Measurements from ENCODE around the gene WIF1. TPM values are rescaled to one million over a fixed set of nuclear protein-coding genes. Genes with fewer than 3 reads are reported as not detected.

WIF1 gene
- polyA plus RNA-seq, 1 donor (not counting 4 experiments of a cell fraction or from before 2014, with no cell fraction given), result not detected

DNA sequence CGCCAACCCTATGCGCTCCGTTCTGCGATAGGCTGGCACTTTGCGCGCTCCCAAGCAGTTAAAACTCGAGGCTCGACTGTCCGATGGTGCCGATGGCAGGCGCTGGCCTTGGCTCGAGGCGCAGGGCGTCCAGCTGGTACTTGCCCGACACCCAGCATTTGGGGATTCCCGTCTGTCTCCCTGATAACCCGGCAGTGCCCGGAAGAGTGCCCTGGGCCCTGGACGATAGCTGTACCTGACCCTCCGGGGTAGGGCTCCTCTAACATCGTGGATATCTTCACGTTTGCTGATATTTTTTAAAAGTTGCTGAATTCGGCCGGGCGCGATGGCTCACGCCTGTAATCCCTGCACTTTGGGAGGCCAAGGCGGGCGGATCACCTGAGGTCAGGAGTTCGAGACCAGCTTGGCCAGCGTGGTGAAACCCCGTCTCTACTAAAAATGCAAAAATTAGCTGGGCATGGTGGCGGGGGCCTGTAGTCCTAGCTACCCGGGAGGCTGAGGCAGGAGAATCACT is 908 bp upstream of the WIF1 start:
- no peak overlapping the region for H3K4me2 ChIP-seq (ENCODE audit: control insufficient read depth, extremely low read depth, insufficient read depth, low read depth, low read length)
- no peaks in the 10 kb centered on the region for H3K9me1 ChIP-seq (ENCODE audit: control insufficient read depth, extremely low read depth, insufficient read depth, low read length)
- dilution Hi-C loops (cut with MboI; ENCODE audit: extremely low pct_ligation_motif_present, low sequenced_read_pairs), result no loop called here
- no peak overlapping the region for H3K9ac ChIP-seq (ENCODE audit: control insufficient read depth, extremely low read depth, insufficient read depth, low read length)
- no peaks in the 10 kb centered on the region for H3K4me1 ChIP-seq (ENCODE audit: control insufficient read depth, extremely low read depth, insufficient read depth, low read length)
- H3K27me3 ChIP-seq (ENCODE audit: control insufficient read depth, extremely low read depth, insufficient read depth, low read length), result peaks cover 61% of the 10 kb centered on the region
- H3K27ac ChIP-seq (ENCODE audit: control insufficient read depth, insufficient read depth, low read length), result no peak overlapping the region
- H3K36me3 ChIP-seq (ENCODE audit: control insufficient read depth in 2 of 2, extremely low read depth in 1 of 2, insufficient read depth in 2 of 2, low read length in 2 of 2), result no peaks in the 10 kb centered on the region
- FAIRE-seq (no peak), DNase-seq (ENCODE audit: low read depth, low spot score) (no peak)
- H3K79me2 ChIP-seq (ENCODE audit: control insufficient read depth, insufficient read depth, low read length), result no peaks in the 10 kb centered on the region
- no peak for TF ChIP-seq CTCF (optimal IDR thresholded peaks at IDR 0.05 in 1 of 3, IDR thresholded peaks at IDR 0.05 in 1 of 3, conservative IDR thresholded peaks at IDR 0.05 in 1 of 3; ENCODE audit: extremely low read depth in 1 of 3, insufficient read depth in 2 of 3, low read length in 3 of 3)
- no peak for TF ChIP-seq EZH2 (IDR thresholded peaks at IDR 0.05; ENCODE audit: low read length)
- H3K4me3 ChIP-seq (ENCODE audit: control insufficient read depth in 2 of 3, extremely low read depth in 1 of 3, insufficient read depth in 2 of 3, low read depth in 1 of 3, low read length in 3 of 3), result no peak overlapping the region
- no peak overlapping the region for H2AFZ ChIP-seq (ENCODE audit: control insufficient read depth, low read length)
- H3K9me3 ChIP-seq (ENCODE audit: control insufficient read depth, low read depth, low read length), result no peaks in the 10 kb centered on the region
- no peaks in the 10 kb centered on the region for H4K20me1 ChIP-seq (ENCODE audit: control insufficient read depth, extremely low read depth, insufficient read depth, low read length)

DNA sequence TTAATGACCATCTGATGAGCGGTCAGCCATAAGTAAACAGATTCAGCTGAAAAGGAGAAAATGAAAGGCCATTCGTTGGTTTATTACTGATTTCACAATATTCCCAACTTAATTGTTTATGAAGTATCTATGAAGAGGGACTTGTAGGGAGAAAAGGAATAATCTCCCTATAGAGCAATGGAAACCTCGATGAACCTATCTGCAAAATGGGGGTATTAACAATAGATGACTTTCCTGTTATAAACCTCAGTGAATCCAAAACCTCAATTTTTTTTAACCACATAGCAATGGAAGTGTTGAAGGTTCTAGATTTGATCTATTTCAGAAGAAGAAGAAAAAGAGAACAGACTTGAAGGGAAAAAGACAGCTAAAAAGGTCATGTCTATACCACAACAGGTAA is 2.0 kb downstream of the WIF1 start:
- TF ChIP-seq EZH2 (IDR thresholded peaks at IDR 0.05; ENCODE audit: low read length) (no peak), CTCF (optimal IDR thresholded peaks at IDR 0.05 in 1 of 3, IDR thresholded peaks at IDR 0.05 in 1 of 3, conservative IDR thresholded peaks at IDR 0.05 in 1 of 3; ENCODE audit: extremely low read depth in 1 of 3, insufficient read depth in 2 of 3, low read length in 3 of 3) (no peak)
- H3K9me1 ChIP-seq (ENCODE audit: control insufficient read depth, extremely low read depth, insufficient read depth, low read length), result no peaks in the 10 kb centered on the region
- no peaks in the 10 kb centered on the region for H3K4me1 ChIP-seq (ENCODE audit: control insufficient read depth, extremely low read depth, insufficient read depth, low read length)
- H3K36me3 ChIP-seq (ENCODE audit: control insufficient read depth in 2 of 2, extremely low read depth in 1 of 2, insufficient read depth in 2 of 2, low read length in 2 of 2), result no peaks in the 10 kb centered on the region
- FAIRE-seq, result no peak
- no peaks in the 10 kb centered on the region for H3K9me3 ChIP-seq (ENCODE audit: control insufficient read depth, low read depth, low read length)
- no peaks in the 10 kb centered on the region for H4K20me1 ChIP-seq (ENCODE audit: control insufficient read depth, extremely low read depth, insufficient read depth, low read length)
- H3K79me2 ChIP-seq (ENCODE audit: control insufficient read depth, insufficient read depth, low read length), result no peaks in the 10 kb centered on the region
- H3K4me3 ChIP-seq (ENCODE audit: control insufficient read depth in 2 of 3, extremely low read depth in 1 of 3, insufficient read depth in 2 of 3, low read depth in 1 of 3, low read length in 3 of 3), result no peak overlapping the region
- H3K4me2 ChIP-seq (ENCODE audit: control insufficient read depth, extremely low read depth, insufficient read depth, low read depth, low read length), result no peak overlapping the region
- H3K9ac ChIP-seq (ENCODE audit: control insufficient read depth, extremely low read depth, insufficient read depth, low read length), result no peak overlapping the region
- no peak overlapping the region for H3K27ac ChIP-seq (ENCODE audit: control insufficient read depth, insufficient read depth, low read length)
- DNase-seq (ENCODE audit: low read depth, low spot score), result no peak
- H2AFZ ChIP-seq (ENCODE audit: control insufficient read depth, low read length), result no peak overlapping the region
- dilution Hi-C loops (cut with MboI; ENCODE audit: extremely low pct_ligation_motif_present, low sequenced_read_pairs), result no loop called here
- peaks cover 47% of the 10 kb centered on the region for H3K27me3 ChIP-seq (ENCODE audit: control insufficient read depth, extremely low read depth, insufficient read depth, low read length)

Measured in keratinocyte (primary cell).